Neural progenitor cell (in vitro differentiated cells): ENCODE measurements around the gene PAX1.

Experiments
- CTCF ChIP-seq: fragments of 200-600 bp; sonication (generic); IDR thresholded peaks from 2 replicates; pipeline ENCODE4 v1.5.1; 2017; ENCODE audit warnings: antibody characterized with exemption, mild to moderate bottlenecking
- EZH2 ChIP-seq: fragments of 200-600 bp; sonication (generic); IDR thresholded peaks from 2 replicates; pipeline ENCODE4 v1.6.1; 2017; ENCODE audit warnings: antibody characterized with exemption, mild to moderate bottlenecking, moderate library complexity
- EZH2phosphoT487 ChIP-seq: fragments of 200-600 bp; sonication (generic); IDR thresholded peaks from 2 replicates; pipeline ENCODE4 v1.6.1; 2017; ENCODE audit warnings: antibody characterized with exemption

GRCh38 chr20:21702016-21702415 lies 3.4 kb upstream of the PAX1 start:
- TF ChIP-seq EZH2 (no peak), CTCF (no peak), EZH2phosphoT487 (no peak)
